ENCODE data around the gene SENP5. TPM values are rescaled to one million over a fixed set of nuclear protein-coding genes. Genes with fewer than 3 reads are reported as not detected.
"Not testable (repeated sequence)": the region's sequence is repeated elsewhere in the genome, so short reads cannot be mapped to it uniquely, and the experiment has no call there.

The SENP5 gene, protein sequence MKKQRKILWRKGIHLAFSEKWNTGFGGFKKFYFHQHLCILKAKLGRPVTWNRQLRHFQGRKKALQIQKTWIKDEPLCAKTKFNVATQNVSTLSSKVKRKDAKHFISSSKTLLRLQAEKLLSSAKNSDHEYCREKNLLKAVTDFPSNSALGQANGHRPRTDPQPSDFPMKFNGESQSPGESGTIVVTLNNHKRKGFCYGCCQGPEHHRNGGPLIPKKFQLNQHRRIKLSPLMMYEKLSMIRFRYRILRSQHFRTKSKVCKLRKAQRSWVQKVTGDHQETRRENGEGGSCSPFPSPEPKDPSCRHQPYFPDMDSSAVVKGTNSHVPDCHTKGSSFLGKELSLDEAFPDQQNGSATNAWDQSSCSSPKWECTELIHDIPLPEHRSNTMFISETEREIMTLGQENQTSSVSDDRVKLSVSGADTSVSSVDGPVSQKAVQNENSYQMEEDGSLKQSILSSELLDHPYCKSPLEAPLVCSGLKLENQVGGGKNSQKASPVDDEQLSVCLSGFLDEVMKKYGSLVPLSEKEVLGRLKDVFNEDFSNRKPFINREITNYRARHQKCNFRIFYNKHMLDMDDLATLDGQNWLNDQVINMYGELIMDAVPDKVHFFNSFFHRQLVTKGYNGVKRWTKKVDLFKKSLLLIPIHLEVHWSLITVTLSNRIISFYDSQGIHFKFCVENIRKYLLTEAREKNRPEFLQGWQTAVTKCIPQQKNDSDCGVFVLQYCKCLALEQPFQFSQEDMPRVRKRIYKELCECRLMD
- 30.2 and 37.0 TPM in 2 replicates for total RNA-seq (2022)
- Bru-seq, nascent RNA: percentile 88 among the genes with signal in this experiment
- percentile 92 among the genes with signal in this experiment for BruChase-seq, experiment 1, labeled RNA remaining after a 6-hour chase
- percentile 91 among the genes with signal in this experiment for BruChase-seq, experiment 2, labeled RNA remaining after a 2-hour chase
- long read RNA-seq, full-length matches to known transcripts: 16 of 23 reads
- long read RNA-seq, partial matches to known transcripts: 4 of 23 reads
- long read RNA-seq, other reads (novel, unspliced or antisense): 3 of 23 reads

DNA sequence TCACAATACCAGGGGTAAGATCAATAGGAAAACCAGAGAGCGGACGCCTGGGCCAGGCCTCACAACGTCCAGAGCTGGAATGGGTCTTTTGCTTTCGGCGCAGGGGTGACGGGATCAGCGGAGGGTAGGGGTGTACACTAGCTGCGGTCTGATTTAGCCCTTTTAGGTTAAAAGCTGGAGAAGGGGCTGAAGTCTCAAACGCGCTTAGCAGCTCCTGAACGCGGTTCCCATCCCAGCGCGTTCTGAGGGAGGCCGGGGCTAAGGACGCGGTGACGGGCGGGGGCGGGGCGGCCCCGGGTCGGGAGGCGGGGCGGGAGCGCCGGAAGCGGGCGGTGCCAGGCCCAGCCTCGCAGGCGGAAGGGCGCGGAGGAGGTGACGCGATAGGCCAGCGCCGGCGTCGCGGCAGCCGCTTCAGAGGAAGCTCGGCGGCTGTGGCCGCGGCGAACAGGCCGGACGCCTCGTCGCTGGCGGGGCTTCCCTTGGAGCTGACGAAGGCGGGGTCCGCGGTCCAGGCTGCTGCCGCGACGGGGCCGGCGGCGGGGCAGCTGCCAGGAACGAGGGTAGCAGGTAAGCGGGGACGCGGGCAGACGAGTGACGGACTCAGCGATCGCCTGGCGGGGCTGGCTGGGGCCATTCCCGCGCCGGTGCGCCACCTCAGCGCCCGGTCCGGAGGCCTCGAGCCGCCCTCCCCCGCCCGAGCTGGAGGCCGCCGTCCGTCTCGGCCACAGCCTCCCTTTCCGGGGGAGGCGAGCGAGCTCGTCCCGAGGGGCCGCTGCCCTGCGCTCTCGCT is at the start of gene SENP5:
SENP5 (plus strand) TSS at position 414 of the 790 bp plus-strand sequence. CDS start 17,262 bp downstream, outside the sequence.
- POLR2A ChIA-PET: interaction anchor here (0.5 to 3.9 kb wide), 40 partner anchors 8 to 728 kb away, joined by 3 to 66 read pairs (median 4); partner anchors contain the start of genes BDH1, CEP19, FBXO45 and NCBP2
- intact Hi-C loops (cut with micrococcal nuclease): no loop called here
- no peaks in the 10 kb centered on the region for H3K4me1 Mint-ChIP-seq (ENCODE audit: insufficient read depth, unreplicated experiment)

DNA sequence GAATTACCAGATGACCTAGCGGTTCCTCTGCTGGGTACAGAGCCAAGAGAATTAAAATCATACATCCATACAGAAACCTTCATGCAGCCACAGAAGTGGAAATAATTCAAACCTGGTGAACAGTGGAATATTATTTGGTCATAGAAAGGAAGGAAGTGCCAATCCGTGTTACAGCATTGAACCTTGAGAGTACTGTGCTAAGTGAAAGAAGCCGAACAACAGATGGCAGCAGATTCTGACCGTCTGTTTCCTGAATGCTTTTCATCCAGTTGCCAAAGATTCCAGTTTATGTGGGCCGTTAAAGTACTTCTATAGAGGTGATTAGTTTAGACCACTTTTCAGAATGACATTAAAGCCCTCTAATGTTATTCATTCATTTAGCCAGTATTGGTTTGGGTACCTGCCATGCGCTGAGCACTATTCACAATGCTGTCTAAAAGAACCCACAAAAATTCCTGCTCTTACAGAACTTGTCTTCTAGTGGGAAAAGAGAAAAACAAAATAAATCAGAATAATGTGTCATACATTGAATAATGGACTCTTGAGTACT is 45.8 kb upstream of the SENP5 start:
- BruUV-seq (replicated peaks): no TSS peak
- Mint-ChIP-seq H3K27me3 (ENCODE audit: insufficient read depth, unreplicated experiment) (no peaks in the 10 kb centered on the region), H3K36me3 (ENCODE audit: insufficient read depth, unreplicated experiment) (peaks cover 88% of the 10 kb centered on the region), H3K27ac (ENCODE audit: low read depth, unreplicated experiment) (no peak overlapping the region), H3K4me3 (ENCODE audit: unreplicated experiment) (no peak overlapping the region), H3K9me3 (ENCODE audit: unreplicated experiment) (no peaks in the 10 kb centered on the region), H3K4me1 (ENCODE audit: insufficient read depth, unreplicated experiment) (no peaks in the 10 kb centered on the region)
- ChIA-PET CTCF (no interaction called here), POLR2A (interaction anchor here (0.6 kb wide), 1 partner anchor 35 kb away, joined by 3 read pairs; no protein-coding TSS in a partner anchor)
- TF ChIP-seq, protein P1, sequence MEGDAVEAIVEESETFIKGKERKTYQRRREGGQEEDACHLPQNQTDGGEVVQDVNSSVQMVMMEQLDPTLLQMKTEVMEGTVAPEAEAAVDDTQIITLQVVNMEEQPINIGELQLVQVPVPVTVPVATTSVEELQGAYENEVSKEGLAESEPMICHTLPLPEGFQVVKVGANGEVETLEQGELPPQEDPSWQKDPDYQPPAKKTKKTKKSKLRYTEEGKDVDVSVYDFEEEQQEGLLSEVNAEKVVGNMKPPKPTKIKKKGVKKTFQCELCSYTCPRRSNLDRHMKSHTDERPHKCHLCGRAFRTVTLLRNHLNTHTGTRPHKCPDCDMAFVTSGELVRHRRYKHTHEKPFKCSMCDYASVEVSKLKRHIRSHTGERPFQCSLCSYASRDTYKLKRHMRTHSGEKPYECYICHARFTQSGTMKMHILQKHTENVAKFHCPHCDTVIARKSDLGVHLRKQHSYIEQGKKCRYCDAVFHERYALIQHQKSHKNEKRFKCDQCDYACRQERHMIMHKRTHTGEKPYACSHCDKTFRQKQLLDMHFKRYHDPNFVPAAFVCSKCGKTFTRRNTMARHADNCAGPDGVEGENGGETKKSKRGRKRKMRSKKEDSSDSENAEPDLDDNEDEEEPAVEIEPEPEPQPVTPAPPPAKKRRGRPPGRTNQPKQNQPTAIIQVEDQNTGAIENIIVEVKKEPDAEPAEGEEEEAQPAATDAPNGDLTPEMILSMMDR (IDR thresholded peaks at IDR 0.05; ENCODE audit: unreplicated experiment): no peak
- intact Hi-C loops (cut with micrococcal nuclease): no loop called here
- no peak for DNase-seq (ENCODE audit: unreplicated experiment)

More for the DNA sequence above, at the start of gene SENP5:
- TF ChIP-seq, protein P1 (IDR thresholded peaks at IDR 0.05; ENCODE audit: unreplicated experiment): no peak
- Mint-ChIP-seq H3K4me3 (ENCODE audit: unreplicated experiment) (peak within 1 kb of the TSS; percentile 90), H3K36me3 (ENCODE audit: insufficient read depth, unreplicated experiment) (peaks cover 4% of the 10 kb centered on the region), H3K27ac (ENCODE audit: low read depth, unreplicated experiment) (peak within 1 kb of the TSS; percentile 93), H3K27me3 (ENCODE audit: insufficient read depth, unreplicated experiment) (no peaks in the 10 kb centered on the region), H3K9me3 (ENCODE audit: unreplicated experiment) (no peaks in the 10 kb centered on the region)
- no TSS peak for BruUV-seq (replicated peaks)
- CTCF ChIA-PET: interaction anchor here (0.5 to 1.1 kb wide), 5 partner anchors 76 to 298 kb away, joined by 3 to 5 read pairs (median 3); no protein-coding TSS in a partner anchor
- peak; percentile 86 for DNase-seq (ENCODE audit: unreplicated experiment)

DNA sequence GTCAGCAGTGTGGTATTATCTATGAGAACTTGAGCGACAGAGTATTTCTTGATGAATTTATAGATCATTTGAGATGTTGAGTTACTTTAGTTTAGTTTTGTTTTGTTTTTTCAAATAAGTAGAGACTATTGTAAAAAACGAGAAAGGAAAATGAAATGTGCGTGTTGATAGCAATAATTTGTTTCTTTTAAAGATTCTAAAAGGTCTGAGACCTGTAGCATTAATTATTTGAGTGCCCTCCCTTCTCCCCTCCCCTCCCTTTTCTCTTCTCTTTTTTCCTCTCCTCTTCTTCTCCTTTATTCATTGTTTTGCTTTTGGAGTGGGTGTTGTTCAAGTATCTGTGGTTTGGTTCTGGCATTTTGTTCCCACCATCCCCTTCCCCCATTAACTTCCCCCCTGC is 38.1 kb upstream of the SENP5 start:
- H3K9me3 Mint-ChIP-seq (ENCODE audit: unreplicated experiment); intact Hi-C loops (cut with micrococcal nuclease); DNase-seq (ENCODE audit: unreplicated experiment); H3K27ac Mint-ChIP-seq (ENCODE audit: low read depth, unreplicated experiment); H3K27me3 Mint-ChIP-seq (ENCODE audit: insufficient read depth, unreplicated experiment); POLR2A ChIA-PET; H3K4me1 Mint-ChIP-seq (ENCODE audit: insufficient read depth, unreplicated experiment); H3K4me3 Mint-ChIP-seq (ENCODE audit: unreplicated experiment); BruUV-seq (replicated peaks); CTCF ChIA-PET: not testable (repeated sequence)
- peaks cover 65% of the 10 kb centered on the region for H3K36me3 Mint-ChIP-seq (ENCODE audit: insufficient read depth, unreplicated experiment)

DNA sequence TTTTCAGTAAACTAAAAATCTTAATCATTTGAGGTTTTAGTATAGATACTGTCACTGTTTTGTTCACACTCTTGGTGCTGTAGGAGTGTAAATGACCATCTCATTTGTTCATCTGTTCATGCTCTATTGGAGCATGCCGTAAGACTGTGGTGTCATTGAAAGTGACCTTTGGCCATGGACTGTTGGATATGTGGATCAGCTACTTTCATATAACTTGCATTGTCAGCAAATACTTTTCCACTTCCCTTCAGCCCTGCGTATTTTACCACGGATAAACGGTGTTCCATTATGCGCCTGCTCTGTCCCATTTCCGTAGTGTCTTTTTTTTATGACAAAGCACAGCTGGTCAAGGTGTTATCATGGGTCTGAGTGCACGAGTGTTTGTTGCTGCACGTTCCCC is 32.6 kb upstream of the SENP5 start:
- Mint-ChIP-seq H3K4me3 (ENCODE audit: unreplicated experiment) (no peak overlapping the region), H3K27me3 (ENCODE audit: insufficient read depth, unreplicated experiment) (no peaks in the 10 kb centered on the region), H3K4me1 (ENCODE audit: insufficient read depth, unreplicated experiment) (no peaks in the 10 kb centered on the region), H3K9me3 (ENCODE audit: unreplicated experiment) (no peaks in the 10 kb centered on the region), H3K36me3 (ENCODE audit: insufficient read depth, unreplicated experiment) (peaks cover 26% of the 10 kb centered on the region), H3K27ac (ENCODE audit: low read depth, unreplicated experiment) (no peak overlapping the region)
- no peak for DNase-seq (ENCODE audit: unreplicated experiment)
- ChIA-PET POLR2A (interaction anchor here (0.6 to 2.0 kb wide), 3 partner anchors 33 to 214 kb away, joined by 3 to 7 read pairs (median 5); partner anchors contain the start of genes NCBP2 and SENP5), CTCF (interaction anchor here (0.6 kb wide), 1 partner anchor 334 kb away, joined by 3 read pairs; no protein-coding TSS in a partner anchor)
- intact Hi-C loops (cut with micrococcal nuclease): no loop called here
- TF ChIP-seq, protein P1 (IDR thresholded peaks at IDR 0.05; ENCODE audit: unreplicated experiment): no peak
- BruUV-seq (replicated peaks): no TSS peak

DNA sequence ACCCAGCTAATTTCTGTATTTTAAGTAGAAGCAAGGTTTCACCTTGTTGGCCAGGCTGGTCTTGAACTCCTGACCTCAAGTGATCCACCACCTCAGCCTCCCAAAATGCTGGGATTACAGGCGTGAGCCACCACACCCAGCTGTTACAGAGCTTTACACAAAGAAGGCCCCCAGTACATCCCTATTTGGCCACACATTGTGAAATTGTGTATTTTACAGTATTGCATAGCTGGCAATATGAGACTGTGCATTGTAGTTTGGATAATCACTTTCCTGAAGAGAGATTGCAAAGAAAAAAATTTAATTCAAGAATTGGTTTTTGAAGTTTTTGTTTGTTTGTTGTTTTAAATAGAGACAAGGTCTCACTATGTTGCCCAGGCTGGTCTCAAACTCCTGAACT is 31.1 kb upstream of the SENP5 start:
- DNase-seq (ENCODE audit: unreplicated experiment); H3K9me3 Mint-ChIP-seq (ENCODE audit: unreplicated experiment); POLR2A ChIA-PET; BruUV-seq (replicated peaks); H3K4me3 Mint-ChIP-seq (ENCODE audit: unreplicated experiment); H3K27me3 Mint-ChIP-seq (ENCODE audit: insufficient read depth, unreplicated experiment); intact Hi-C loops (cut with micrococcal nuclease); H3K4me1 Mint-ChIP-seq (ENCODE audit: insufficient read depth, unreplicated experiment); H3K27ac Mint-ChIP-seq (ENCODE audit: low read depth, unreplicated experiment): not testable (repeated sequence)
- CTCF ChIA-PET: interaction anchor here (1.0 kb wide), 1 partner anchor 130 kb away, joined by 3 read pairs; no protein-coding TSS in a partner anchor
- H3K36me3 Mint-ChIP-seq (ENCODE audit: insufficient read depth, unreplicated experiment): peaks cover 10% of the 10 kb centered on the region

All from MCF 10A (cell line).